Vagina (tissue), 2 donors: Measurements from ENCODE around the gene ITPK1.

Source experiments
- POLR2AphosphoS5 ChIP-seq, 2 donors: sonication (generic); formaldehyde crosslinking; IDR thresholded peaks; one replicate each; pipeline ENCODE4 v1.9.0; 2017; ENCODE audit warnings: antibody characterized with exemption in 2 of 2, mild to moderate bottlenecking in 2 of 2, low read depth in 1 of 2; ENCODE audit not compliant: insufficient read depth in 1 of 2
- TF ChIP-seq, protein P1 (sequence below), 3 experiments: fragments of 450-650 bp in 2 of 3; fragments of 200-600 bp in 1 of 3; sonication (generic) in 1 of 3; IDR thresholded peaks; one replicate each; pipeline ENCODE4 v1.5.1; 2017 to 2019; ENCODE audit warnings: antibody characterized with exemption in 3 of 3, mild to moderate bottlenecking in 2 of 3, moderate library complexity in 2 of 3

DNA sequence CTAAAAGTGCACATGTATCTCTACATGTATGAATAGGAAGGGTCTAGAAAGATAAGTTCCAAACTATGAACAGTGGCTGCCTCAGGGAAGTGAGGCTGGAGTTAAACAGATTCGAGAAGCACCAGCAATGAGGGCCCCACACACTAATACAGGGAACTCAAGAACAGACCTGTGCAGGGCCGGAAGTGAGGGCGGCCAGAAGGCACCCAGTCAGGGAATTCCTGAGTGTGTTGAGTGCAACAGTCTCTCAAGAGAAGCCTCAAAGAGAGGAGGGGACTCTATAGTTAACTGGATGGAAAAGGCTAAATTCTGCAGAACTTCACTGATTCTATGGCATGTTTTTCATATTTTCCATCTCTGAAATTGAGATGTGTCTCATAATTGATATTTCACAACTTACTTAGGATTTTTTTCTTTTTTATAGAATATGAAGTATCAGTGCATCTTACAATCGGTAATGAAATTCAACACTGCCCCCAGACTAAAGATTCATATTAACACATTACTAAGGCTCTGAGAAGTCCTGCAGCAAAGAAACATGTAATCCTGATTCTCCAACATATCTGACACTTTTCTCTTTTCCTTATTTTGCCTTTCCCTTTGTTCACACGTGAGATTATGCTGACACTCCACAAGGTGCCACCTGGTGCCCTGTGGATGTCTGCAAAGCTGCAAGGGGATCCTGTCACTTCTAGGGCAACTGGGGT, 131.5 kb downstream of the ITPK1 start:
- TF ChIP-seq, protein P1, sequence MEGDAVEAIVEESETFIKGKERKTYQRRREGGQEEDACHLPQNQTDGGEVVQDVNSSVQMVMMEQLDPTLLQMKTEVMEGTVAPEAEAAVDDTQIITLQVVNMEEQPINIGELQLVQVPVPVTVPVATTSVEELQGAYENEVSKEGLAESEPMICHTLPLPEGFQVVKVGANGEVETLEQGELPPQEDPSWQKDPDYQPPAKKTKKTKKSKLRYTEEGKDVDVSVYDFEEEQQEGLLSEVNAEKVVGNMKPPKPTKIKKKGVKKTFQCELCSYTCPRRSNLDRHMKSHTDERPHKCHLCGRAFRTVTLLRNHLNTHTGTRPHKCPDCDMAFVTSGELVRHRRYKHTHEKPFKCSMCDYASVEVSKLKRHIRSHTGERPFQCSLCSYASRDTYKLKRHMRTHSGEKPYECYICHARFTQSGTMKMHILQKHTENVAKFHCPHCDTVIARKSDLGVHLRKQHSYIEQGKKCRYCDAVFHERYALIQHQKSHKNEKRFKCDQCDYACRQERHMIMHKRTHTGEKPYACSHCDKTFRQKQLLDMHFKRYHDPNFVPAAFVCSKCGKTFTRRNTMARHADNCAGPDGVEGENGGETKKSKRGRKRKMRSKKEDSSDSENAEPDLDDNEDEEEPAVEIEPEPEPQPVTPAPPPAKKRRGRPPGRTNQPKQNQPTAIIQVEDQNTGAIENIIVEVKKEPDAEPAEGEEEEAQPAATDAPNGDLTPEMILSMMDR (IDR thresholded peaks at IDR 0.05): no peak
- TF ChIP-seq POLR2AphosphoS5 (IDR thresholded peaks at IDR 0.05; ENCODE audit: insufficient read depth in 1 of 2, low read depth in 1 of 2): no peak
